OCI-LY3 (cell line): ENCODE data around the gene MAP1LC3B2.

Experiments
- EZH2phosphoT487 ChIP-seq: fragments of 200-600 bp; shearing (Covaris generic); IDR thresholded peaks from 2 replicates; pipeline ENCODE4 v1.6.1; 2018; ENCODE audit warnings: antibody characterized with exemption, mixed run types, low read depth
- TF ChIP-seq, protein P1 (sequence below): fragments of 200-600, 300-600 bp; sonication (generic); IDR thresholded peaks from 2 replicates; pipeline ENCODE4 v1.5.1; 2014; ENCODE audit warnings: antibody characterized with exemption, low read length, low read depth

DNA sequence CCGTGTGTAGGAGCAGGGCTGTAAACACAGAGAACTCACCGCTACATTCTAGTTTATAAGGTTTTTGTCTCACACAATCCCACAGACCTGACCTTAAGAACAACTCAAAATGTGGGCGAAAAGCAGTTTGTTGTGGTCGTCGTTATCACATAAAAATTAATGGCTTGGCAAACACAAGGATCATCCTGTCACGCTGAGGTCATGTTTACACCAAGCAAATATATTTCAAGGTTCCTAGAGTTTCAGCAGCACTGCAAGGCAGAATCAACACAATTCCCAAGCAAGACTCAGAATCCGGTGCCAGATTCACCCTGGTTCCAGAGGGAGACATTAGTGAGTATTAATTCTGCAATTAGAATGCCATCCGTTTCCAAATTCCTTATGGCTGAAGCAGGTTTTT lies 30.1 kb upstream of the MAP1LC3B2 start:
- TF ChIP-seq, protein P1, sequence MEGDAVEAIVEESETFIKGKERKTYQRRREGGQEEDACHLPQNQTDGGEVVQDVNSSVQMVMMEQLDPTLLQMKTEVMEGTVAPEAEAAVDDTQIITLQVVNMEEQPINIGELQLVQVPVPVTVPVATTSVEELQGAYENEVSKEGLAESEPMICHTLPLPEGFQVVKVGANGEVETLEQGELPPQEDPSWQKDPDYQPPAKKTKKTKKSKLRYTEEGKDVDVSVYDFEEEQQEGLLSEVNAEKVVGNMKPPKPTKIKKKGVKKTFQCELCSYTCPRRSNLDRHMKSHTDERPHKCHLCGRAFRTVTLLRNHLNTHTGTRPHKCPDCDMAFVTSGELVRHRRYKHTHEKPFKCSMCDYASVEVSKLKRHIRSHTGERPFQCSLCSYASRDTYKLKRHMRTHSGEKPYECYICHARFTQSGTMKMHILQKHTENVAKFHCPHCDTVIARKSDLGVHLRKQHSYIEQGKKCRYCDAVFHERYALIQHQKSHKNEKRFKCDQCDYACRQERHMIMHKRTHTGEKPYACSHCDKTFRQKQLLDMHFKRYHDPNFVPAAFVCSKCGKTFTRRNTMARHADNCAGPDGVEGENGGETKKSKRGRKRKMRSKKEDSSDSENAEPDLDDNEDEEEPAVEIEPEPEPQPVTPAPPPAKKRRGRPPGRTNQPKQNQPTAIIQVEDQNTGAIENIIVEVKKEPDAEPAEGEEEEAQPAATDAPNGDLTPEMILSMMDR = no peak
- TF ChIP-seq EZH2phosphoT487 = no peak
